K562 (cell line): ENCODE measurements around the gene ACER1. TPM values are rescaled to one million over a fixed set of nuclear protein-coding genes. Genes with fewer than 3 reads are reported as not detected.
A peak's percentile ranks its signal among the peaks of the same experiment; 100 is the strongest.

ENCODE experiments used
- BRF1 ChIP-seq: IDR thresholded peaks from 3 replicates; pipeline ENCODE4 v1.6.1; 2011; ENCODE audit warnings: borderline replicate concordance, mild to moderate bottlenecking; ENCODE audit not compliant: insufficient read length; ENCODE audit errors: extremely low read depth
- C11orf30 ChIP-seq: fragments of 450-650 bp; IDR thresholded peaks from 2 replicates; pipeline ENCODE4 v1.6.1; 2016; ENCODE audit warnings: low read depth, mild to moderate bottlenecking
- ERF ChIP-seq: fragments of 450-650 bp; formaldehyde crosslinking; IDR thresholded peaks from 2 replicates; pipeline ENCODE4 v1.4.0; 2020; ENCODE audit warnings: mild to moderate bottlenecking, mixed read lengths
- ETV5 ChIP-seq: sonication (generic); formaldehyde crosslinking; IDR thresholded peaks from 2 replicates; pipeline ENCODE4 v1.4.0; 2020; ENCODE audit warnings: low read depth, mild to moderate bottlenecking, missing genetic modification reagents
- FOS ChIP-seq: IDR thresholded peaks from 3 replicates; pipeline ENCODE4 v1.6.1; 2011; ENCODE audit not compliant: insufficient read length; ENCODE audit errors: extremely low read depth
- MYBL2 ChIP-seq, 2 experiments: fragments of 450-650 bp in 1 of 2; sonication (generic) in 1 of 2; formaldehyde crosslinking in 1 of 2; IDR thresholded peaks; 2 replicates each; pipeline versions ENCODE4 v1.6.1 to v1.8.1; 2017 to 2022; ENCODE audit warnings: borderline replicate concordance in 1 of 2, inconsistent platforms in 1 of 2, low read depth in 1 of 2, mild to moderate bottlenecking in 1 of 2, missing genetic modification reagents in 1 of 2, moderate library complexity in 1 of 2
- MYC ChIP-seq, 2 experiments: fragments of 250-450 bp in 1 of 2; sonication (Bioruptor Pico) in 1 of 2; IDR thresholded peaks; 2 replicates each; pipeline versions ENCODE4 v1.5.1 to v1.6.1; 2012 to 2021; ENCODE audit warnings: low read depth in 2 of 2, borderline replicate concordance in 1 of 2, improper control_type of control experiment in 1 of 2, low read length in 1 of 2, mild to moderate bottlenecking in 1 of 2, moderate library complexity in 1 of 2
- PYGO2 ChIP-seq: fragments of 450-650 bp; IDR thresholded peaks from 2 replicates; pipeline ENCODE4 v1.6.1; 2016; ENCODE audit warnings: mild to moderate bottlenecking, missing genetic modification characterization, moderate library complexity, missing compliant biosample characterization
- RBFOX2 ChIP-seq: fragments of 200-400 bp; formaldehyde crosslinking; IDR thresholded peaks from 2 replicates; pipeline ENCODE4 v1.6.1; 2017; ENCODE audit warnings: low read depth, mild to moderate bottlenecking, low read length, moderate library complexity
- SMARCE1 ChIP-seq: fragments of 450-650 bp; IDR thresholded peaks from 2 replicates; pipeline ENCODE4 v1.7.1; 2016; ENCODE audit warnings: mild to moderate bottlenecking
- TRIM24 ChIP-seq, 2 experiments: fragments of 450-650 bp; IDR thresholded peaks; 2 replicates each; pipeline ENCODE4 v1.6.1; 2016
- ZKSCAN1 ChIP-seq: fragments of 150-350 bp; IDR thresholded peaks from 2 replicates; pipeline ENCODE4 v1.6.1; 2016; ENCODE audit warnings: low read depth, low read length
- ZNF174 ChIP-seq: fragments of 250-450 bp; sonication (Bioruptor Pico); IDR thresholded peaks from 2 replicates; pipeline ENCODE4 v1.4.0; 2020; ENCODE audit warnings: mild to moderate bottlenecking
- ZNF232 ChIP-seq: sonication (generic); formaldehyde crosslinking; IDR thresholded peaks from 2 replicates; pipeline ENCODE4 v1.8.0; 2022; ENCODE audit warnings: mild to moderate bottlenecking, missing genetic modification reagents
- ZNF263 ChIP-seq: sonication (generic); formaldehyde crosslinking; IDR thresholded peaks from 2 replicates; pipeline ENCODE4 v1.8.0; 2022; ENCODE audit warnings: mild to moderate bottlenecking, missing genetic modification reagents, borderline replicate concordance
- polyA plus RNA-seq, 8 experiments: library from polyadenylated mRNA; depleted of rRNA in 4 of 8; stranded (reverse) in 5 of 8; unstranded in 3 of 8; fragments of >200 nt; fragmentation: Nextera tagmentation in 2 of 8; fragmentation: Illumina TruSeq in 1 of 8; extraction: Ambion mirVana in 2 of 8; extraction: Trizol in 1 of 8; gene quantifications; 2 replicates each; pipeline versions ENCODE4 v1.2.1 to v1.2.3, GENCODE V29; 2011 to 2014; ENCODE audit warnings: inconsistent platforms in 1 of 8, missing spikeins in 1 of 8
- total RNA-seq, 7 experiments: library from RNA; depleted of rRNA in 6 of 7; stranded (reverse); fragments of >200 nt in 6 of 7; fragmentation: Illumina TruSeq in 2 of 7; extraction: Trizol in 2 of 7; gene quantifications; 2 replicates each; pipeline versions ENCODE4 v1.2.1 to v1.2.3, GENCODE V29; 2011 to 2021; ENCODE audit warnings: low replicate concordance in 1 of 7
- TF ChIP-seq, protein P1 (sequence below): fragments of 250-450 bp; sonication (Bioruptor Pico); IDR thresholded peaks from 2 replicates; pipeline ENCODE4 v1.5.0; 2022; ENCODE audit warnings: mild to moderate bottlenecking
- TF ChIP-seq, protein P2 (sequence below): fragments of 450-650 bp; IDR thresholded peaks from 2 replicates; pipeline ENCODE4 v1.6.1; 2016; ENCODE audit warnings: antibody characterized with exemption
- TF ChIP-seq, protein P3 (sequence below), 2 experiments: fragments of 450-650 bp; IDR thresholded peaks; 2 replicates each; pipeline ENCODE4 v1.6.1; 2018; ENCODE audit warnings: mild to moderate bottlenecking in 2 of 2, low read depth in 1 of 2; ENCODE audit not compliant: partially characterized antibody in 2 of 2
- TF ChIP-seq, protein P4 (sequence below): fragments of 200-800 bp; sonication (Bioruptor generic); IDR thresholded peaks from 2 replicates; pipeline ENCODE4 v1.6.1; 2017; ENCODE audit warnings: missing genetic modification characterization, missing compliant biosample characterization

The ACER1 gene
- total and polyA plus RNA-seq, 9 of the 15 experiments (the other 6 are each of a cell fraction or from before 2014, with no cell fraction given): not detected

DNA sequence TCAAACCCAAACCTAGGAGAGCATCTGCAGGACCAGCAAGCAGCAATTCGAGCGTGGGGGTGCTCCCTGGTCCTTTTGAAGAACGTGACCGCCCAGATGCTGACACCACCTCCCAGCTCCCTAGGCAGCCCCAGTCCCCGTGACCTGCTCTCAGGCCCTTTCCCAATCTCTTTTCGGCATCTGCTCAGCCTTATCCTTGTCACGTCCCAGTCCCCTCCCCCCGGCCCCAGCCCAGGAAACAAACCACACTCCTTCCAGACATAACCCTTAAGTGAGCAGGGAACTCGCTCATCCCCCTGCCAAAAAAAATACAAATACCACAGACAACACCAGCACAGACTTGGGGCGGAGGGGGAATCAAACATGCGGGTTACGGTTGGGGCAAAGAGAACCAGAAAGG is 57.0 kb downstream of the ACER1 start (continued):
- TF ChIP-seq, protein P1, sequence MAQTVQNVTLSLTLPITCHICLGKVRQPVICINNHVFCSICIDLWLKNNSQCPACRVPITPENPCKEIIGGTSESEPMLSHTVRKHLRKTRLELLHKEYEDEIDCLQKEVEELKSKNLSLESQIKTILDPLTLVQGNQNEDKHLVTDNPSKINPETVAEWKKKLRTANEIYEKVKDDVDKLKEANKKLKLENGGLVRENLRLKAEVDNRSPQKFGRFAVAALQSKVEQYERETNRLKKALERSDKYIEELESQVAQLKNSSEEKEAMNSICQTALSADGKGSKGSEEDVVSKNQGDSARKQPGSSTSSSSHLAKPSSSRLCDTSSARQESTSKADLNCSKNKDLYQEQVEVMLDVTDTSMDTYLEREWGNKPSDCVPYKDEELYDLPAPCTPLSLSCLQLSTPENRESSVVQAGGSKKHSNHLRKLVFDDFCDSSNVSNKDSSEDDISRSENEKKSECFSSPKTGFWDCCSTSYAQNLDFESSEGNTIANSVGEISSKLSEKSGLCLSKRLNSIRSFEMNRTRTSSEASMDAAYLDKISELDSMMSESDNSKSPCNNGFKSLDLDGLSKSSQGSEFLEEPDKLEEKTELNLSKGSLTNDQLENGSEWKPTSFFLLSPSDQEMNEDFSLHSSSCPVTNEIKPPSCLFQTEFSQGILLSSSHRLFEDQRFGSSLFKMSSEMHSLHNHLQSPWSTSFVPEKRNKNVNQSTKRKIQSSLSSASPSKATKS (CRISPR knock-in tag): no peak
- no peak for TF ChIP-seq PYGO2 (tag)
- TF ChIP-seq ZNF263: no peak
- TF ChIP-seq MYC (IDR thresholded peaks at IDR 0.05; ENCODE audit: low read depth, low read length): peak; percentile 45
- TF ChIP-seq MYC (CRISPR knock-in tag; IDR thresholded peaks at IDR 0.05; ENCODE audit: borderline replicate concordance, low read depth): no peak
- no peak for TF ChIP-seq BRF1
- no peak for TF ChIP-seq ETV5 (CRISPR knock-in tag)
- TF ChIP-seq ZNF232: no peak
- TF ChIP-seq TRIM24 (IDR thresholded peaks at IDR 0.05): 0 out of 4 replicates have a peak, but pooled peaks of 1 of the 2 experiments have one; percentile 13
- TF ChIP-seq, protein P2, sequence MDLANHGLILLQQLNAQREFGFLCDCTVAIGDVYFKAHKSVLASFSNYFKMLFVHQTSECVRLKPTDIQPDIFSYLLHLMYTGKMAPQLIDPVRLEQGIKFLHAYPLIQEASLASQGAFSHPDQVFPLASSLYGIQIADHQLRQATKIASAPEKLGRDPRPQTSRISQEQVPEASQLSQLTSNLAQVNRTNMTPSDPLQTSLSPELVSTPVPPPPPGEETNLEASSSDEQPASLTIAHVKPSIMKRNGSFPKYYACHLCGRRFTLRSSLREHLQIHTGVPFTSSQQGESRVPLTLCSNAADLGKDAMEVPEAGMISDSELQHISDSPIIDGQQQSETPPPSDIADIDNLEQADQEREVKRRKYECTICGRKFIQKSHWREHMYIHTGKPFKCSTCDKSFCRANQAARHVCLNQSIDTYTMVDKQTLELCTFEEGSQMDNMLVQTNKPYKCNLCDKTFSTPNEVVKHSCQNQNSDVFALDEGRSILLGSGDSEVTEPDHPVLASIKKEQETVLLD: 0 out of 2 replicates have a peak, but pooled peaks have one; percentile 40
- TF ChIP-seq, protein P3, sequence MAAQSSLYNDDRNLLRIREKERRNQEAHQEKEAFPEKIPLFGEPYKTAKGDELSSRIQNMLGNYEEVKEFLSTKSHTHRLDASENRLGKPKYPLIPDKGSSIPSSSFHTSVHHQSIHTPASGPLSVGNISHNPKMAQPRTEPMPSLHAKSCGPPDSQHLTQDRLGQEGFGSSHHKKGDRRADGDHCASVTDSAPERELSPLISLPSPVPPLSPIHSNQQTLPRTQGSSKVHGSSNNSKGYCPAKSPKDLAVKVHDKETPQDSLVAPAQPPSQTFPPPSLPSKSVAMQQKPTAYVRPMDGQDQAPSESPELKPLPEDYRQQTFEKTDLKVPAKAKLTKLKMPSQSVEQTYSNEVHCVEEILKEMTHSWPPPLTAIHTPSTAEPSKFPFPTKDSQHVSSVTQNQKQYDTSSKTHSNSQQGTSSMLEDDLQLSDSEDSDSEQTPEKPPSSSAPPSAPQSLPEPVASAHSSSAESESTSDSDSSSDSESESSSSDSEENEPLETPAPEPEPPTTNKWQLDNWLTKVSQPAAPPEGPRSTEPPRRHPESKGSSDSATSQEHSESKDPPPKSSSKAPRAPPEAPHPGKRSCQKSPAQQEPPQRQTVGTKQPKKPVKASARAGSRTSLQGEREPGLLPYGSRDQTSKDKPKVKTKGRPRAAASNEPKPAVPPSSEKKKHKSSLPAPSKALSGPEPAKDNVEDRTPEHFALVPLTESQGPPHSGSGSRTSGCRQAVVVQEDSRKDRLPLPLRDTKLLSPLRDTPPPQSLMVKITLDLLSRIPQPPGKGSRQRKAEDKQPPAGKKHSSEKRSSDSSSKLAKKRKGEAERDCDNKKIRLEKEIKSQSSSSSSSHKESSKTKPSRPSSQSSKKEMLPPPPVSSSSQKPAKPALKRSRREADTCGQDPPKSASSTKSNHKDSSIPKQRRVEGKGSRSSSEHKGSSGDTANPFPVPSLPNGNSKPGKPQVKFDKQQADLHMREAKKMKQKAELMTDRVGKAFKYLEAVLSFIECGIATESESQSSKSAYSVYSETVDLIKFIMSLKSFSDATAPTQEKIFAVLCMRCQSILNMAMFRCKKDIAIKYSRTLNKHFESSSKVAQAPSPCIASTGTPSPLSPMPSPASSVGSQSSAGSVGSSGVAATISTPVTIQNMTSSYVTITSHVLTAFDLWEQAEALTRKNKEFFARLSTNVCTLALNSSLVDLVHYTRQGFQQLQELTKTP (IDR thresholded peaks at IDR 0.05; ENCODE audit: low read depth in 1 of 2, partially characterized antibody in 2 of 2): peak in 1 of 2 experiments; percentile 57
- no peak for TF ChIP-seq ZNF174 (CRISPR knock-in tag)
- TF ChIP-seq, protein P4, sequence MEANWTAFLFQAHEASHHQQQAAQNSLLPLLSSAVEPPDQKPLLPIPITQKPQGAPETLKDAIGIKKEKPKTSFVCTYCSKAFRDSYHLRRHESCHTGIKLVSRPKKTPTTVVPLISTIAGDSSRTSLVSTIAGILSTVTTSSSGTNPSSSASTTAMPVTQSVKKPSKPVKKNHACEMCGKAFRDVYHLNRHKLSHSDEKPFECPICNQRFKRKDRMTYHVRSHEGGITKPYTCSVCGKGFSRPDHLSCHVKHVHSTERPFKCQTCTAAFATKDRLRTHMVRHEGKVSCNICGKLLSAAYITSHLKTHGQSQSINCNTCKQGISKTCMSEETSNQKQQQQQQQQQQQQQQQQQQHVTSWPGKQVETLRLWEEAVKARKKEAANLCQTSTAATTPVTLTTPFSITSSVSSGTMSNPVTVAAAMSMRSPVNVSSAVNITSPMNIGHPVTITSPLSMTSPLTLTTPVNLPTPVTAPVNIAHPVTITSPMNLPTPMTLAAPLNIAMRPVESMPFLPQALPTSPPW (CRISPR knock-in tag): peak; percentile 88
- no peak for TF ChIP-seq ERF (CRISPR knock-in tag)
- no peak for TF ChIP-seq C11orf30
- TF ChIP-seq MYBL2 (IDR thresholded peaks at IDR 0.05; ENCODE audit: low read depth): no peak
- no peak for TF ChIP-seq MYBL2 (CRISPR knock-in tag; IDR thresholded peaks at IDR 0.05; ENCODE audit: borderline replicate concordance)
- no peak for TF ChIP-seq FOS
- TF ChIP-seq RBFOX2: 0 out of 2 replicates have a peak, but pooled peaks have one; percentile 14
- no peak for TF ChIP-seq ZKSCAN1
- peak; percentile 86 for TF ChIP-seq SMARCE1
